ENCODE data around the gene IL13RA2. TPM values are rescaled to one million over a fixed set of nuclear protein-coding genes. Genes with fewer than 3 reads are reported as not detected.

IL13RA2 gene
- total RNA-seq, 1 experiment from 2014 or later = 0.28 TPM

DNA sequence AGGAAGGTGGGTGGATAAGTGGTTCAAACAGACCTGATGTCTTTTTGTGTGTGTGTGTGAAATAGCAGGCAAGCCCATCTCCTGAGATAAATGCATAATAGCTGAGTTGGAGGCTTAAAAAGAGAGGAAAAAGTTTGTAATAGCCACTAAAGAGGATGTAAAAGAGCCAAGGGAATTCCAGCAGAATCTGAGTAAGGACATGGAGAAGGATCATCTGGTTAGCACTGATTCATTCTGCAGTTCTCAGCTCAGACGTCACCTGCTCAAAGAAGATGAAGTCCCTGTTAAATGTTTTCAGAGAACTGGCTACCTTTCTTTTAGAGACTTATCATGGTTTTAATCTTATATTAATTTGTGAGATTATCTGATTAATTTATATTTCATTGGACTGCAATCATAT lies 21.0 kb upstream of the IL13RA2 start:
- DNase-seq (ENCODE audit: low spot score) = no peak
- Histone ChIP-seq H3K36me3 (ENCODE audit: insufficient read depth, low read length, poor library complexity, severe bottlenecking) (no peaks in the 10 kb centered on the region), H3K9me3 (ENCODE audit: low read depth, low read length, poor library complexity, severe bottlenecking) (no peaks in the 10 kb centered on the region), H3K4me3 (ENCODE audit: low read depth, low read length, poor library complexity, severe bottlenecking) (no peak overlapping the region), H3K27me3 (replicated peaks; ENCODE audit: insufficient read depth, low read depth, low read length, poor library complexity) (peaks cover 4% of the 10 kb centered on the region), H3K27ac (ENCODE audit: low read depth, low read length, poor library complexity, severe bottlenecking) (no peak overlapping the region), H3K4me1 (ENCODE audit: insufficient read depth, low read length, poor library complexity, severe bottlenecking) (no peaks in the 10 kb centered on the region)
- CTCF ChIA-PET = no interaction called here
- intact Hi-C loops (cut with micrococcal nuclease; ENCODE audit: unreplicated experiment) = no loop called here
- POLR2A ChIA-PET (ENCODE audit: low non-redundant PET) = no interaction called here
- BruUV-seq (replicated peaks) = no TSS peak
- TF ChIP-seq EZH2 (IDR thresholded peaks at IDR 0.05; ENCODE audit: borderline replicate concordance, low read depth, low read length, poor library complexity, severe bottlenecking) = no peak
- TF ChIP-seq, protein P1, sequence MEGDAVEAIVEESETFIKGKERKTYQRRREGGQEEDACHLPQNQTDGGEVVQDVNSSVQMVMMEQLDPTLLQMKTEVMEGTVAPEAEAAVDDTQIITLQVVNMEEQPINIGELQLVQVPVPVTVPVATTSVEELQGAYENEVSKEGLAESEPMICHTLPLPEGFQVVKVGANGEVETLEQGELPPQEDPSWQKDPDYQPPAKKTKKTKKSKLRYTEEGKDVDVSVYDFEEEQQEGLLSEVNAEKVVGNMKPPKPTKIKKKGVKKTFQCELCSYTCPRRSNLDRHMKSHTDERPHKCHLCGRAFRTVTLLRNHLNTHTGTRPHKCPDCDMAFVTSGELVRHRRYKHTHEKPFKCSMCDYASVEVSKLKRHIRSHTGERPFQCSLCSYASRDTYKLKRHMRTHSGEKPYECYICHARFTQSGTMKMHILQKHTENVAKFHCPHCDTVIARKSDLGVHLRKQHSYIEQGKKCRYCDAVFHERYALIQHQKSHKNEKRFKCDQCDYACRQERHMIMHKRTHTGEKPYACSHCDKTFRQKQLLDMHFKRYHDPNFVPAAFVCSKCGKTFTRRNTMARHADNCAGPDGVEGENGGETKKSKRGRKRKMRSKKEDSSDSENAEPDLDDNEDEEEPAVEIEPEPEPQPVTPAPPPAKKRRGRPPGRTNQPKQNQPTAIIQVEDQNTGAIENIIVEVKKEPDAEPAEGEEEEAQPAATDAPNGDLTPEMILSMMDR (conservative IDR thresholded peaks at IDR 0.05; ENCODE audit: low read depth, low read length) = no peak

DNA sequence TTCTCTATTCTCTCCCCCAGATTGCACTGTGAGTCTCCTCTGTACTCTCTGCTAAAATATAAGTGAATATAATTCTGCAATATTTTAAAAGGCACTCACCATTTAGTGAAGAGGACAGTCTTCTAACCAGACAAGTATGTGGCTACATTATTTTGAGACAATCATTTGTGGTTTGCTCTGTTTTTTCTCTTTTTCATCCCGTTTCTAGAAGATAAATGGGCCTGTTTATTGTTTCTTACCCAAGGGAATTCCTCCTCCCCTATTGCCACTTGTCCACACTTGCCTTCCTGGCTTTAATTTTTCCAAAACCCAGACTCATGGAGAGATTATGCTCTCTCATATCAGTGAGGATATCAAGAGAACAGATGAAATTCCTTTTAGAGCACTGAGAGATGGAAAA lies 18.6 kb upstream of the IL13RA2 start:
- H3K4me1 ChIP-seq (ENCODE audit: insufficient read depth, low read length, poor library complexity, severe bottlenecking) = no peaks in the 10 kb centered on the region
- no TSS peak for BruUV-seq (replicated peaks)
- POLR2A ChIA-PET (ENCODE audit: low non-redundant PET) = no interaction called here
- no peaks in the 10 kb centered on the region for H3K36me3 ChIP-seq (ENCODE audit: insufficient read depth, low read length, poor library complexity, severe bottlenecking)
- TF ChIP-seq, protein P1 (conservative IDR thresholded peaks at IDR 0.05; ENCODE audit: low read depth, low read length) = no peak
- TF ChIP-seq EZH2 (IDR thresholded peaks at IDR 0.05; ENCODE audit: borderline replicate concordance, low read depth, low read length, poor library complexity, severe bottlenecking) = no peak
- peaks cover 4% of the 10 kb centered on the region for H3K27me3 ChIP-seq (replicated peaks; ENCODE audit: insufficient read depth, low read depth, low read length, poor library complexity)
- H3K9me3 ChIP-seq (ENCODE audit: low read depth, low read length, poor library complexity, severe bottlenecking) = no peaks in the 10 kb centered on the region
- CTCF ChIA-PET = no interaction called here
- H3K4me3 ChIP-seq (ENCODE audit: low read depth, low read length, poor library complexity, severe bottlenecking) = no peak overlapping the region
- no peak overlapping the region for H3K27ac ChIP-seq (ENCODE audit: low read depth, low read length, poor library complexity, severe bottlenecking)
- intact Hi-C loops (cut with micrococcal nuclease; ENCODE audit: unreplicated experiment) = no loop called here
- DNase-seq (ENCODE audit: low spot score) = no peak

DNA sequence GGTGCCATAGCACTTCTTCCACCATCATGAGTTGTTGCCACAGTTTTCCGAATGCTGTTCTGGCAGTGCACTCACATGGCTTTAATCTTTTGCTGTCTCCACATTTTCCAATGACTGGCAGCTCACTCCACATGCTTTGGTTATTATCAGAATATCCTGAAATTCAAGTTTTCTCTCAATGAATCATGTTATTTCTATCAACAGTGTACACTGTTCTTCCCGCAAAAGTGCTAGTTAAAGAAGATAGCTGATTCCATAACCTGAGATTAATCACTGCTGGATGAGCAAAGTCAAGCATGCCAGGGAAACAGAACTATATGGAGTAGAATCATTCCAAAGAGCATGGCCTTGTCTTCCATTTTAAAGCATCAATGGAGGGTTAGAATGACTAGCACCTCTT lies 14.6 kb upstream of the IL13RA2 start:
- Histone ChIP-seq H3K9me3 (ENCODE audit: low read depth, low read length, poor library complexity, severe bottlenecking) (no peaks in the 10 kb centered on the region), H3K27ac (ENCODE audit: low read depth, low read length, poor library complexity, severe bottlenecking) (no peak overlapping the region), H3K4me1 (ENCODE audit: insufficient read depth, low read length, poor library complexity, severe bottlenecking) (no peaks in the 10 kb centered on the region), H3K4me3 (ENCODE audit: low read depth, low read length, poor library complexity, severe bottlenecking) (no peak overlapping the region), H3K27me3 (replicated peaks; ENCODE audit: insufficient read depth, low read depth, low read length, poor library complexity) (no peaks in the 10 kb centered on the region), H3K36me3 (ENCODE audit: insufficient read depth, low read length, poor library complexity, severe bottlenecking) (no peaks in the 10 kb centered on the region)
- ChIA-PET POLR2A (ENCODE audit: low non-redundant PET) (no interaction called here), CTCF (no interaction called here)
- no peak for TF ChIP-seq EZH2 (IDR thresholded peaks at IDR 0.05; ENCODE audit: borderline replicate concordance, low read depth, low read length, poor library complexity, severe bottlenecking)
- TF ChIP-seq, protein P1 (conservative IDR thresholded peaks at IDR 0.05; ENCODE audit: low read depth, low read length) = no peak
- intact Hi-C loops (cut with micrococcal nuclease; ENCODE audit: unreplicated experiment) = no loop called here
- no peak for DNase-seq (ENCODE audit: low spot score)
- no TSS peak for BruUV-seq (replicated peaks)
